ENCODE results near the gene MAD1L1.

DNA sequence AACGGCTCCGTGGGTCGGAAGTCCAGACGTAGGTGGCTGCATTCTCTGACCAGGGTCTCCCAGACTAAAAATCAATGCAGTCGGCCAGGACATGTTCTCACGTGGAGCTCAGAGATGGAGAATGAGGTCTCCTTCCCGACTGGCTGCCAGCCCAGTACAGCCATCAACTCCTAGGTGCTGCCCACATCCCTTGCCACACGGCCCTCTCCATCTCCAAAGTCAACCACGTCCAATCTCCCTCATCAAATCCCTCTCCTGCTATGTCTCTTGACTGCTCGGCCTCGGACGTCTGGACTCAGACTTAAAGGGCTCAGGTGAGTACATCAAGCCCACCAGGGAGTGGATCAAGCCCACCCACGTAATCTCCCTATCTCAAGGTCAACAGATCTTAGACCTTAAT is 6.9 kb downstream of the MAD1L1 start:
- TF ChIP-seq EZH2 (IDR thresholded peaks at IDR 0.05; ENCODE audit: insufficient read depth, poor library complexity, severe bottlenecking) (no peak), EZH2phosphoT487 (IDR thresholded peaks at IDR 0.05; ENCODE audit: insufficient read depth, low read depth) (no peak)
